Loucy (cell line): Measurements from ENCODE around the gene HTD2.

Source experiments
- H2AFZ ChIP-seq: fragments of 200-600 bp; sonication (generic); 2 replicates; pipeline ENCODE4 v1.6.0; 2016; ENCODE audit warnings: antibody characterized with exemption, mild to moderate bottlenecking, low read length, moderate library complexity
- H3F3A ChIP-seq: fragments of 200-600 bp; 2 replicates; pipeline ENCODE4 v1.6.0; 2016; ENCODE audit warnings: antibody characterized with exemption, low read depth, mild to moderate bottlenecking
- H3K27me3 ChIP-seq: fragments of 200-600 bp; sonication (generic); 2 replicates; pipeline ENCODE4 v1.6.1; 2014; ENCODE audit warnings: low read length, mild to moderate bottlenecking; ENCODE audit not compliant: insufficient read depth, poor library complexity, severe bottlenecking
- H3K36me3 ChIP-seq: fragments of 200-600 bp; sonication (generic); 2 replicates; pipeline ENCODE4 v1.6.1; 2016; ENCODE audit warnings: low read length; ENCODE audit not compliant: insufficient read depth
- H3K4me1 ChIP-seq: fragments of 200-600 bp; sonication (generic); 2 replicates; pipeline ENCODE4 v1.5.1; 2014; ENCODE audit warnings: low read length, mild to moderate bottlenecking; ENCODE audit not compliant: insufficient read depth, poor library complexity, severe bottlenecking
- H3K4me2 ChIP-seq: fragments of 200-600 bp; sonication (generic); 2 replicates; pipeline ENCODE4 v1.6.0; 2014; ENCODE audit warnings: antibody characterized with exemption, low read length, low read depth, mild to moderate bottlenecking; ENCODE audit not compliant: poor library complexity, severe bottlenecking
- H3K4me3 ChIP-seq: fragments of 200-600 bp; sonication (generic); 2 replicates; pipeline ENCODE4 v1.5.1; 2014; ENCODE audit warnings: low read length, mild to moderate bottlenecking, mixed read lengths; ENCODE audit not compliant: poor library complexity, severe bottlenecking
- H3K79me2 ChIP-seq: fragments of 200-600 bp; sonication (generic); 2 replicates; pipeline ENCODE4 v1.6.1; 2014; ENCODE audit warnings: low read length; ENCODE audit not compliant: insufficient read depth
- H3K9ac ChIP-seq: fragments of 200-600 bp; sonication (generic); 2 replicates; pipeline ENCODE4 v1.6.0; 2014; ENCODE audit warnings: mild to moderate bottlenecking, low read depth, low read length, moderate library complexity; ENCODE audit not compliant: poor library complexity, severe bottlenecking
- H3K9me2 ChIP-seq: fragments of 200-600 bp; sonication (generic); replicated peaks from 2 replicates; pipeline ENCODE4 v1.6.1; 2016; ENCODE audit warnings: low read depth, low read length, mixed read lengths
- H3K9me3 ChIP-seq: fragments of 200-600 bp; sonication (generic); 2 replicates; pipeline ENCODE4 v1.6.1; 2014; ENCODE audit warnings: mild to moderate bottlenecking, antibody characterized with exemption, low read length, low read depth; ENCODE audit not compliant: insufficient read depth
- H4K20me1 ChIP-seq: fragments of 200-600 bp; sonication (generic); 2 replicates; pipeline ENCODE4 v1.6.0; 2014; ENCODE audit warnings: antibody characterized with exemption, low read length, mild to moderate bottlenecking; ENCODE audit not compliant: insufficient read depth, poor library complexity, severe bottlenecking
- CTCF ChIP-seq: fragments of 200-600 bp; sonication (generic); conservative IDR thresholded peaks from 2 replicates; pipeline ENCODE4 v1.5.1; 2014; ENCODE audit warnings: mild to moderate bottlenecking, antibody characterized with exemption, low read length
- EZH2phosphoT487 ChIP-seq: fragments of 200-600 bp; IDR thresholded peaks from 2 replicates; pipeline ENCODE4 v1.6.1; 2018; ENCODE audit warnings: antibody characterized with exemption, mild to moderate bottlenecking, moderate library complexity, borderline replicate concordance

The HTD2 gene

GRCh38 chr3:58325525-58325992 lies 19.2 kb downstream of the HTD2 start:
- Histone ChIP-seq H3K79me2 (no peaks in the 10 kb centered on the region), H3K4me3 (no peak overlapping the region), H3K4me2 (no peak overlapping the region)

GRCh38 chr3:58326267-58326900 lies 20.1 kb downstream of the HTD2 start:
- no peak overlapping the region for H2AFZ ChIP-seq
- peaks cover 5% of the 10 kb centered on the region; the same call in 1 of the 2 replicates for H3F3A ChIP-seq
- no peaks in the 10 kb centered on the region for H3K27me3 ChIP-seq
- H3K36me3 ChIP-seq: no peaks in the 10 kb centered on the region
- H3K4me3 ChIP-seq: no peak overlapping the region
- TF ChIP-seq CTCF (no peak), EZH2phosphoT487 (no peak)
- H3K9ac ChIP-seq: no peak overlapping the region
- H3K4me2 ChIP-seq: no peak overlapping the region
- H3K9me3 ChIP-seq: no peaks in the 10 kb centered on the region
- H3K4me1 ChIP-seq: peaks cover 16% of the 10 kb centered on the region
- H3K79me2 ChIP-seq: no peaks in the 10 kb centered on the region
- H4K20me1 ChIP-seq: no peaks in the 10 kb centered on the region
- H3K9me2 ChIP-seq: no peaks in the 10 kb centered on the region

More at GRCh38 chr3:58325525-58325992, 19.2 kb downstream of the HTD2 start:
- no peaks in the 10 kb centered on the region for H3K9me3 ChIP-seq
- no peaks in the 10 kb centered on the region for H3K9me2 ChIP-seq
- no peak overlapping the region for H3K9ac ChIP-seq
- H3K36me3 ChIP-seq: no peaks in the 10 kb centered on the region
- H4K20me1 ChIP-seq: no peaks in the 10 kb centered on the region
- no peaks in the 10 kb centered on the region for H3K27me3 ChIP-seq
- no peak for TF ChIP-seq EZH2phosphoT487
- no peak for TF ChIP-seq CTCF
- peaks cover 14% of the 10 kb centered on the region for H3K4me1 ChIP-seq
- peaks cover 4% of the 10 kb centered on the region; the same call in 1 of the 2 replicates for H3F3A ChIP-seq
- no peak overlapping the region for H2AFZ ChIP-seq

GRCh38 chr3:58329150-58329921 lies 23.0 kb downstream of the HTD2 start:
- H3K4me1 ChIP-seq: peaks cover 26% of the 10 kb centered on the region

More at GRCh38 chr3:58329150-58329921, 23.0 kb downstream of the HTD2 start:
- Histone ChIP-seq H3K4me2 (no peak overlapping the region), H3F3A (peaks cover 5% of the 10 kb centered on the region; the same call in 1 of the 2 replicates), H3K9ac (no peak overlapping the region), H3K27me3 (no peaks in the 10 kb centered on the region), H3K9me3 (no peaks in the 10 kb centered on the region), H4K20me1 (no peaks in the 10 kb centered on the region), H2AFZ (no peak overlapping the region), H3K36me3 (no peaks in the 10 kb centered on the region), H3K9me2 (no peaks in the 10 kb centered on the region), H3K79me2 (peaks cover 16% of the 10 kb centered on the region), H3K4me3 (no peak overlapping the region)
- TF ChIP-seq EZH2phosphoT487 (no peak), CTCF (no peak)
